Nephron (organoid): Measurements from ENCODE around the gene ZNHIT2.

ENCODE experiments used
- H3K27ac Mint-ChIP-seq, 3 experiments: 2 replicates each; pipeline ENCODE4 v1.8.0; 2020; ENCODE audit warnings: mixed read lengths in 3 of 3, mild to moderate bottlenecking in 2 of 3, moderate library complexity in 1 of 3
- H3K27me3 Mint-ChIP-seq: 2 replicates; pipeline ENCODE4 v1.8.0; 2021; ENCODE audit warnings: low read depth, mild to moderate bottlenecking, moderate library complexity, mixed read lengths
- H3K36me3 Mint-ChIP-seq: 2 replicates; pipeline ENCODE4 v1.8.0; 2020; ENCODE audit warnings: low read depth, mixed read lengths
- H3K4me1 Mint-ChIP-seq: 2 replicates; pipeline ENCODE4 v1.8.0; 2020; ENCODE audit warnings: mixed read lengths
- H3K4me3 Mint-ChIP-seq, 3 experiments: 2 replicates each; pipeline ENCODE4 v1.8.0; 2020; ENCODE audit warnings: mild to moderate bottlenecking in 3 of 3, mixed read lengths in 3 of 3, moderate library complexity in 2 of 3
- H3K9me3 Mint-ChIP-seq: 2 replicates; pipeline ENCODE4 v1.8.0; 2020; ENCODE audit warnings: mixed read lengths
- TF ChIP-seq, protein P1 (sequence below), 3 experiments: fragments of 200-600 bp; sonication (generic); IDR thresholded peaks; one replicate each; pipeline ENCODE4 v1.5.0; 2021; ENCODE audit warnings: antibody characterized with exemption in 3 of 3; ENCODE audit not compliant: unreplicated experiment in 3 of 3

The ZNHIT2 gene

DNA sequence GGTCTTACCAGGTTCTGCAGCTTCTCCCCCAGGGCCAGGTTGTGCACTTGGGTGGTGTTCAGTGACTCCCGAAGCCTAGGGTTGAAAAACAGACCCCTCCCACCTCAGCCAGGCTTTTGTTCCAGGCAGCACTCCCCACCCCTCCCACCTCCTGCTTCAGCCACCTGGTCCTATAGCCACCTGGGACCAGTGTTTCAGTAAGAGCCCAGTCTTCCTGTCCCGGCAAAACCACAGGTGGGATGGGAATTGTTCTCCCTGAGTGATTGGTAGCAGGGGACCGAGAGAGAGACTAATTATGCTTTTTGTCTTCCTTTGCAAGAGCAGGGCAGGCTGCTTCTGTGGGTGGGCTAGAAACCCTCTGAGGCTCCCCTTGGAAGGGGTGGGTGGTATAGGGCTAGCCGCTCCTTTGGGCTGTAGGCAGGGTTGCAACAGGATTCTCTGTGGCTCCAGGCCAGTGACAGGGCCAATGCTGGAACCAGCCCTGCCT is 50.7 kb downstream of the ZNHIT2 start:
- Mint-ChIP-seq H3K36me3 (no peaks in the 10 kb centered on the region), H3K9me3 (no peaks in the 10 kb centered on the region), H3K27me3 (no peaks in the 10 kb centered on the region), H3K4me3 (no peak overlapping the region), H3K27ac (no peak overlapping the region), H3K4me1 (no peaks in the 10 kb centered on the region)
- TF ChIP-seq, protein P1, sequence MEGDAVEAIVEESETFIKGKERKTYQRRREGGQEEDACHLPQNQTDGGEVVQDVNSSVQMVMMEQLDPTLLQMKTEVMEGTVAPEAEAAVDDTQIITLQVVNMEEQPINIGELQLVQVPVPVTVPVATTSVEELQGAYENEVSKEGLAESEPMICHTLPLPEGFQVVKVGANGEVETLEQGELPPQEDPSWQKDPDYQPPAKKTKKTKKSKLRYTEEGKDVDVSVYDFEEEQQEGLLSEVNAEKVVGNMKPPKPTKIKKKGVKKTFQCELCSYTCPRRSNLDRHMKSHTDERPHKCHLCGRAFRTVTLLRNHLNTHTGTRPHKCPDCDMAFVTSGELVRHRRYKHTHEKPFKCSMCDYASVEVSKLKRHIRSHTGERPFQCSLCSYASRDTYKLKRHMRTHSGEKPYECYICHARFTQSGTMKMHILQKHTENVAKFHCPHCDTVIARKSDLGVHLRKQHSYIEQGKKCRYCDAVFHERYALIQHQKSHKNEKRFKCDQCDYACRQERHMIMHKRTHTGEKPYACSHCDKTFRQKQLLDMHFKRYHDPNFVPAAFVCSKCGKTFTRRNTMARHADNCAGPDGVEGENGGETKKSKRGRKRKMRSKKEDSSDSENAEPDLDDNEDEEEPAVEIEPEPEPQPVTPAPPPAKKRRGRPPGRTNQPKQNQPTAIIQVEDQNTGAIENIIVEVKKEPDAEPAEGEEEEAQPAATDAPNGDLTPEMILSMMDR (IDR thresholded peaks at IDR 0.05; ENCODE audit: unreplicated experiment in 3 of 3): no peak
